NCI-H128 (cell line): ENCODE measurements around the gene FRYL.

ENCODE experiments used
- DNase-seq: peaks from one replicate; lab custom pipeline; 2025; ENCODE audit not compliant: unreplicated experiment; lab: John Stamatoyannopoulos, UW

The FRYL gene

DNA sequence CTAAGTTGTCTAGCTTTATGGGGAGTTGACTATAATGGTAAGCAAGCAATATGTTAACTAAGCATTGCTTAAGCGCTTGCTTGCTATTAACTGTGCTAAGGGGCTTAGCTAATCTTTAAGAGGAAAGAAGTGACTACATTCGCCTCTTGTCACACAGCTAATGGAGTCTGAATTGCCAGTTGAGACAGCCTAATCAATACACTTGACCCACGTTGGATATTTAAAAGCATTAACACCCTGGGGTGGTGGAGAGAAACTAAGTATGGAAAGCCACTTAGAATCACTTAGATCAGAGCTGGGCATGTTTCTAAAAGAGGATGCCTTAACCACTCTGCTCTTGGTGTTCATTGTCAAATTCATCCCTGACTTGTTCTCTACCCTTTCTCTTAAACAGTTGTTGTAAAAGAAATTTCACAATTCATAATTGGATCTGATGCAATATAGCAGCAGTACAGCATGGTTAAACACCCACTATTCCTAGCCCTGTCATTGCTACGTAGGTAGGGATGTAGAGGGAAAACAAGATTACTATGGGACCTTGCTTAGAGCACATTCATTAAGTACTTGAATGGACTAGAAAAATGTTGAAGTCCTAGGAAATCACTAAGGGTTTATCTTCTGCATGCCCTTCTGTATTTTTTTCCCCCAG is 286.5 kb downstream of the FRYL start:
- peak; percentile 63 for DNase-seq

DNA sequence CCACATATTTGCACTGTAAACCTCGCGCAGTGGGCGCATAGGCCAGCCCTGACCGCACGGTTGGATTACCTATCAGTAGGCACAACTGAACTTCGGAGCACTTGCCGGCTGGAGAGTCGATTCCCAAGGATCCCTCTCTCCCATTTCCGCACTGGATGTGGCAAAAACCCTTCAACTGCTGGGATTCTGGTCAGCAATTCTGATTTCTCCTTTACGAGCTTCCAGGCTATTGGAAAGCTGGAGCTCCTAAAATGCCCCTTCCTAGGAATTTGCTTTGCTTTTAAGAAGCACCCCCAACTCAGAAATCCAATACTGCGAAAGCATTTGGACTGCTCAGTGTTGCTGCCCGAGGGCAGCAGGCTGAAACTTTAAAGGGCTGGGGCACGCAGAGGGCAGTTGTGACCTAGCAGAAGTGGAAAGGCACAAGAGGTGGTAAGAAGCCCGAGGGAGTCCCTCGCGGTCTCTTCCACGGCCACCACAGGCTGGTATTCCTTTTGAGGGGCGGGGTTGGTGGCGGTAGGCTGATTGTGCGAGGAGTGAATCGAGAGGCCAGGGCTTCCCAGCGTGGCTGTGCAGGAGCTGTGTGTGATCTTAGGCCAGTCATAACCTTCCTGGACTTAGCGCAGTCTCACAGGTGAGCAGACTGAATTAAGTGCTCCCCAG is 288.4 kb downstream of the FRYL start:
- no peak for DNase-seq

DNA sequence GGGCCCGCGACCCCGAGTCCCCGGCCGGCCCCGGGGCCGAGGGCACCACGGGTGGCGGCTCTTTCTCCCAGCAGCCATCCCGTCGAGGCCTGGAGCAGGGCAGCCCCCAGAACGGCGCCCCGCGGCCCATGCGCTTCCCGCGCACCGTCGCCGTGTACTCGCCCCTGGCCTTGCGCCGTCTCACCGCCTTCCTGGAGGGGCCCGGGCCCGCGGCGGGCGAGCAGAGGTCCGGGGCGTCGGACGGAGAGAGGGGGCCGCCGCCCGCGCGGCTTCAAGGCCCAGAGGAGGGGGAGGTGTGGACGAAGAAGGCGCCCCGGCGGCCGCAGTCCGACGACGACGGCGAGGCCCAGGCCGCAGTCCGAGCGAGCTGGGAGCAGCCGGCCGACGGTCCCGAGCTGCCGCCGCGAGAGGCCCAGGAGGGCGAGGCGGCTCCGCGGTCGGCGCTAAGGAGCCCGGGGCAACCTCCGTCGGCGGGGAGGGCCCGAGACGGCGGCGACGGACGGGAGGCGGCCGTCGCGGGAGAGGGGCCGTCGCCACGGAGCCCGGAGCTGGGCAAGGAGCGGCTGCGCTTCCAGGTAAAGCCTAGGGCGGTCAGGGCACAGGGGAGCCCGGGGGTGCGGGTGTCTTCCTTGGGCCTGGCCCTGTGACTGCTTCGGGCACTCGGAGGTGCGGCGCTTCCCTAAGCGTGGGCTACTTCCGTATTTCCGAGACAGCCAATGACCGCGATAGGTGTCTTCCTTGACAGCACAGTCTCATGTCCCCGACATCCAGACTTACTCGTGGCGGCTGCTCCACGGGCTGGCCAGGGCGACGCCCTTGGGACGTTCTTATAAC is 289.2 kb downstream of the FRYL start:
- no peak for DNase-seq

DNA sequence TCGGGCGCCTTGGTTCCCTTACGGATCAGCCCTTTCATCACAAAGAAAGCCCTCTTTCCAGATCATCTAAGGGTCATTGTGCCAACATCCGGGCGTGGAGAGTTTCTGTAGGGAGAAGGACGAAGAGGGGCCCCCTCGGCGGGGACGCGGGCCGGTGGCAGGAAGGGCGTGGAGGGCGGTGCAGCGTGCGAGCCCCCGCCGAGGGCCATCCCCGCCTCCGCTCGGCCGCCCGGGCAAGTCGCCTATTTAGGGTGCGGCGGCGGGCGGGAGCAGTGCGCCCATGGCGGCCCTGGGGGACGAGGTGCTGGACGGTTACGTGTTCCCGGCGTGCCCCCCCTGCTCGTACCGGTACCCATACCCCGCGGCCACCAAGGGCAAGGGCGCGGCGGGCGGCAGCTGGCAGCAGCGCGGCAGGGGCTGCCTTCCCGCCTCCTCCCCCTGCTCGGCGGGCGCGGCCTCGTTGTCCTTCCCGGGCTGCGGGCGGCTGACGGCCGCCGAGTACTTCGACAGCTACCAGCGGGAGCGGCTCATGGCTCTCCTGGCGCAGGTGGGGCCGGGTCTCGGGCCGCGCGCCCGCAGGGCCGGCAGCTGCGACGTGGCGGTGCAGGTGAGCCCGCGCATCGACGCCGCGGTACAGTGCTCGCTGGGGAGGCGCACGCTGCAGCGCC is 289.9 kb downstream of the FRYL start, which contains the start of gene ZAR1:
Gene ZAR1, plus strand, starts transcription at position 241 of the 668 bp plus-strand sequence. Its CDS starts 40 bp downstream, at position 281.
- no peak for DNase-seq

DNA sequence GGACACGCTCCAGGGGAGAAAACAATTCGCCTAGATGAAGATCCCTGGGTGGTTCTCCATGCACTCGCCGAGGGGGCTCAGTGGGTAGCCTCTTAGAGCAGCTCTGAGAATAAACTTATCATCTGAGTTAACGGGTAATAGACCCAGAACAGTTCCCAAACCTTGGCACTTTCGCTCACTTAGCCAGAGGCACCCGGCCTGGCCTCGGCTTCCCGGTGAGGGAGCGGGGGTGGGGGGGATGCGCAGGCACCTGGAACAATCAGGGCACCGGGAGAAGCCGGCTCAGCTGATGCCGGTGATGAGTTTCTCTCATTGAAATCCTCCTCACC is 290.4 kb downstream of the FRYL start:
- DNase-seq, result no peak

DNA sequence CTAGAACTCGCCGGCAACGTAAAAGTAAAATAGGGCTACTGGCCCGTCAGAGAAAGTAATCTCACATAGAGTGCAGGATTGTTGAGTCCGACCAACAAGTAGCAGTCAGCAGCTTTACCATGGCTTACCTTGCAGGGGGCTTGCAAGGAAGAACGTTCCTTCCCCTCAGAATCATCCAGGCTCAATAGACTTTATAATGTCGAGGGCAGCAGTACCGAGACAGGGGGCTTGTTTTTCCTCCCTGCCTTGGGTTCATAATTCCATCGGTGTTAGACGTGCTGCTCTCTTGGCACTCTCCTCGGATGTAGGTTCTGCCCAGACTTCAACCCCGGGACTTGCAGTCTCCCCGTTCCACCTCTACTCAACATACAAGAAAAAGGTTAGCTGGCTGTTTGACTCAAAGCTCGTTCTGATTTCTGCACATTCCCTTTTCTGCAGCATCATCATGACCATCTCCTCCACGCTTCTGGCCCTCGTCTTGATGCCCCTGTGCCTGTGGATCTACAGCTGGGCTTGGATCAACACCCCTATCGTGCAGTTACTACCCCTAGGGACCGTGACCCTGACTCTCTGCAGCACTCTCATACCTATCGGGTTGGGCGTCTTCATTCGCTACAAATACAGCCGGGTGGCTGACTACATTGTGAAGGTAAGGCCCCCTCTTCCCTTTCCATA is 295.4 kb downstream of the FRYL start:
- DNase-seq, result no peak

GRCh38 chr4:48483777-48484493 is 296.1 kb downstream of the FRYL start:
- DNase-seq, result no peak

GRCh38 chr4:48483006-48483776 is 296.9 kb downstream of the FRYL start, which contains the start of gene SLC10A4:
Gene SLC10A4, plus strand, starts transcription at chr4:48483343. Its CDS starts 219 bp downstream, at chr4:48483562.
- peak; percentile 42 for DNase-seq

GRCh38 chr4:48481581-48481980 is 298.5 kb downstream of the FRYL start:
- no peak for DNase-seq

DNA sequence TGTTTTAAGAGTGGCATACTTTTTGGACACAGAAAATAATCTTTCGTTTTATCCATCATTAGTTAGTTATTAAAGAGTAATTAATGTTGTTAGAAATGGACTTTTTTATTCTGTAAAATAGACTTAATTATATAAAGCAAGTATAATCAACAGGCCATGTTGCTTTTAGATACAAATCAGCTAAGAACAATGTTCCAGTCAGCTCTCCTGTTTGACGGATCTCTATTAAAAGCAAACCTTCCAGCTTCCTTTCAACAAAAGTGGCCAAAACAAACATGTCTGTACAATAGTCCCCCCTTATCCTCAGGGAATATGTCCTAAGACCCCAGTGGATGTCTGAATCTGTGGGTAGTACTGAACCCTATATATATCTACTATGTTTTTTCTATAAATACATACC is 301.8 kb downstream of the FRYL start:
- no peak for DNase-seq

- DNase-seq, result no peak
Measured at GRCh38 chr4:48475770-48476169, 304.3 kb downstream of the FRYL start.

GRCh38 chr4:48472794-48473193 is 307.3 kb downstream of the FRYL start:
- no peak for DNase-seq

- peak; percentile 48 for DNase-seq
Measured at GRCh38 chr4:48470570-48470969, 309.5 kb downstream of the FRYL start.

GRCh38 chr4:48470137-48470536 is 309.9 kb downstream of the FRYL start:
- no peak for DNase-seq

DNA sequence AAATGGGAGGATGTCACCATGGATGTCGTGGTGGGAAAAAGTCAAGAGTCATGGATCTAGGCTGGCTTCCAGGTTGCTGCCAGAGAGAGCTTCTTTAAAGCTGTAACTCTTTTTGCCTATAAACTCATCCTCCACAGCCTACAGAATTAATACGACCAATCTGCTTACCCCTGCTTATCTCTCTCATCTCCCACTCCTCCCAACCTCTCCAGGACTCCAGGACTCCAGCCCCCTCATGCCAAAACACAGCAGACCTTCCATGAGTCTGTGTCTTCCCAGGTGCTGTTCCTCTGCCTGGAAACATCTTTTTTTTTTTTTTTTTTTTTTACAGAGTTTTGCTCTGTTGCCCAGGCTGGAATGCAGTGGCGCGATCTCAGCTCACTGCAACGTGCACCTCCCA is 312.2 kb downstream of the FRYL start:
- DNase-seq, result no peak

GRCh38 chr4:48467442-48467841 is 312.6 kb downstream of the FRYL start:
- DNase-seq, result no peak

GRCh38 chr4:48462363-48462762 is 317.7 kb downstream of the FRYL start:
- no peak for DNase-seq

DNA sequence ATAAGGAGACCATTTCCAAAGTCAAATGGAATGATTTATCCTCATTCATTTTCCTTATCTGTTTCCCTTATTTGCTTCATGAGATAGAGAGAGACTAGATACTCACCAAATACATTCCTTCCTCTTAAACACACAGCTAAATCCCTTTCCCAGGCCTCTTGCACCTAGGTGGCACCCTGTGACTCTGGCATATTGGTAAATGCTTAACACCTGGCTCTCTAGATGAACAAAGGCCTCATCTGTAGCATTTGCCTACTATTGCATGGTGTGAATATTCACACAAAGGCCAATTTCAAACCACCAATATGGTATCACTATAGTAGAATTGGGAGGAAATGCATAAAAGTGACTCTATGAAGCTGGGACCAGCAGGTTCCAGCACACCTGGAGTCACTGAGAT is 319.1 kb downstream of the FRYL start:
- no peak for DNase-seq

- DNase-seq, result no peak
Measured at GRCh38 chr4:48454591-48454990, 325.5 kb downstream of the FRYL start.
